HG03060 (cell line): ENCODE results near the gene COL23A1.
"Not testable (repeated sequence)": the region's sequence is repeated elsewhere in the genome, so short reads cannot be mapped to it uniquely, and the experiment has no call there.

Experiments used
- ATAC-seq: cut with Tn5 transposase; IDR thresholded peaks from one replicate; pipeline ENCODE4 v1.9.1; 2021; ENCODE audit warnings: low read depth, moderate number of reproducible peaks; ENCODE audit not compliant: unreplicated experiment

COL23A1 gene

DNA sequence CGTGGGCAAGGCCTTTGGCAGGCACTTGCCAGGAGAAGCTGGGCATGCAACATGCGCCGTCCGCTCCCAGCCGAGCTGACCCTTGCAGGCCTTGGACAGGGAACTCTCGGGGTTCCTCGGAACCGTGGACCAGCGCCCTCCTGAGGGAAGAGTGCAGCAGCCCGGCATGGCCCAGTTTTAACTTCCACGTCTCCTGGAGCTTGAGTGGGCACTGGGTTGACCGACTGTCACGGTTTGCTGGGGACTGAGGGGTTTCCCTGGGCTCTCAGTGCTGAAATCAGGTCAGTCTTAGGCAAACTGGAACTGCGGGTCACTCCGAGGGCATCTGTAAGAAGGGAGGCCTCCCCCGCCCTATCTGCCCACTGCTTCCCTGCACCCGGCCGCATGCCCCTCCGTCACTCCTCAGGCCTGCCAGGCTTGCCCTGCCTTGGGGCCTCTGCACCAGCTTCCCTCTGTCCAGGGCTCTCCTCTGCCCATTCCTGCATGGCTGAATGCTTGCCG lies 270.6 kb downstream of the COL23A1 start:
- no peak for ATAC-seq

DNA sequence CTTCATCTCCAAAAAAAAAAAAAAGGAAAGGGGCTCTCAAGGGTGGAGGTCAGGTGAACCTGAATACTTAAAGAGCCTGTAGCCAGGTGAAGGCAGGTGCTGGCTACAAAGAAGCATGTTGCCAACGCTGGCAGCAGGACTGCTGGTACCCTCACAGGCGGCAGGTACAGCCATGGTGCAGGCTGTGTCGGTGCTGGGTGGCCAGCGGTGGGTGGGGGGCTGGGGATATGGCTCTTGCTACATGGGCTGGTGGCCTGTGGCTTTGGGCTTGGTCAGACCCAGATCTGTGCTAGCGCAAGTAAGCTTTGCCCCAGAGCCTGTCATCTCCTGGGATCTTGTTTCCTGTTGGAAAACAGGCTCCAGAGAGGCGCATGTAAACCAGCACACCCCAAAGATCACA lies 271.3 kb downstream of the COL23A1 start:
- no peak for ATAC-seq

DNA sequence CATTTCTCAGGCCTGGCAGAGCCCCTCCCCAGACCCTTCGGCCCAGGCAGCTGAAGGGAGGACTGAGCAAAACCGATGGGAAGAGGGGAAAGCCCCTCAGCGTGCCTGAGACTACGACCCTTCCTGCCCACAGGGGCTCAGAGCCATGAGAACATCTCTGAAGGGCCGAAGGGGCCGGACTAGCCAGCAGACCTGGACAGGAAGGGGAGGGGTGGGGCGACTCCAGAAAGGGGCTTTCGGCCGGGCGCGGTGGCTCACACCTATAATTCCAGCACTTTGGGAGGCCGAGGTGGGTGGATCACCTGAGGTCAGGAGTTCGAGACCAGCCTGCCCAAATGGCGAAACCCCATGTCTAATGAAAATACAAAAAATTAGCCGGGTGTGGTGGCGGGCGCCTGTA lies 271.8 kb downstream of the COL23A1 start:
- ATAC-seq = no peak

DNA sequence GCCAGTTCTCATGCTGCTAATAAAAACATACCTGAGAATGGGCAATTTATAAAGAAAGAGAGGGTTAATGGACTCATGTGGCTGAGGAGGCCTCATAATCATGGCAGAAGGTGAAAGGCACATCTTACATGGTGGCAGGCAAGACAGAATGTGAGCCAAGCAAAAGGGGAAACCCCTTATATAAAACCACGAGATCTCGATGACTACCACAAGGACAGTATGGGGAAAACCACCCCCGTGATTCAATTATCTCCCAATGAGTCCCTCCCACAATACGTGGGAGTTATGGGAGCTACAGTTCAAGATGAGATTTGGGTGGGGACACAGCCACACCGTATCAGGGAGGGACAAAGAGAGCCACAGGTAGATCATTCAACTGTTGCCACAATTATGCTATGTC lies 272.5 kb downstream of the COL23A1 start:
- ATAC-seq = not testable (repeated sequence)

DNA sequence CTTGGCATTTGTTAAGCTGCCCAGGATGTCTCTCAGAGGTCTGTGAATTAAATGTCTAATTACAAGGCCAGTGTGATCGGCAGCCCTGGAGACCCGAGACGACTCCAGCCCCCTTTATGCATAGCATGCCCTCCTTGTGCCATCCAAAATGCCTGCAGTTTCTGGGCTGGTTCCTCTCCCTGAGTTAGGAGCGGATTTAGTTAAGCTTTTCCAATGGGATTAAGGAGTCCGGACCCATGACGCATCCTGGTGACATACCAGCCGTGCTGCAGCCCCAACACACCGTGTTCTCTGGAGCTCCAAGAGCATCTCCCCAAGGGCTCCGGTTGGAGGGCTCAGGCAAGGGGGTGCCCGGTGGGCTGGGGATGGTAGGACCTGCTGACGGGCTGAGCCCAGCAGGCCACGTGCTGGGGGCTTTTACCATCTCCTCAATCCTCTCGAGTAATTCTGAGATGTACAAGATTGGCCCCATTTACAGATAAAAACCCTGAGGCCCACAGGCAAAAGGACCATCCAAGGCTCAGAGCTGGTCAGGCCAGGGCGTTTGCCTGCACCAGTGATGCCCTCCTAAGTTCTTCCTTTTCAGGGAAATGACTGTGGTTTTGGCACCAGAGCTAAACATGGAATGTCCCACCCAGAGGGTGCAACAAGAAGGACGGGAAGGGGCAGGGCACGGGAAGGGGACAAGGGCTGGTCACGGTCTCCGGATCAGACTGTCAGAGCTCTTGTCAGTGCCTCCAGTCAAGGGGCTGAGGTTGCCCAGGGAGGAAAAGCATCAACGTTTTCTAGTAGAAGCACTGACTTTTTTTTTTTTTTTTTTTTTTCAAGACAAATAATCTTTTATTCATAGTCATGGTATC lies 275.0 kb downstream of the COL23A1 start:
- ATAC-seq = no peak

DNA sequence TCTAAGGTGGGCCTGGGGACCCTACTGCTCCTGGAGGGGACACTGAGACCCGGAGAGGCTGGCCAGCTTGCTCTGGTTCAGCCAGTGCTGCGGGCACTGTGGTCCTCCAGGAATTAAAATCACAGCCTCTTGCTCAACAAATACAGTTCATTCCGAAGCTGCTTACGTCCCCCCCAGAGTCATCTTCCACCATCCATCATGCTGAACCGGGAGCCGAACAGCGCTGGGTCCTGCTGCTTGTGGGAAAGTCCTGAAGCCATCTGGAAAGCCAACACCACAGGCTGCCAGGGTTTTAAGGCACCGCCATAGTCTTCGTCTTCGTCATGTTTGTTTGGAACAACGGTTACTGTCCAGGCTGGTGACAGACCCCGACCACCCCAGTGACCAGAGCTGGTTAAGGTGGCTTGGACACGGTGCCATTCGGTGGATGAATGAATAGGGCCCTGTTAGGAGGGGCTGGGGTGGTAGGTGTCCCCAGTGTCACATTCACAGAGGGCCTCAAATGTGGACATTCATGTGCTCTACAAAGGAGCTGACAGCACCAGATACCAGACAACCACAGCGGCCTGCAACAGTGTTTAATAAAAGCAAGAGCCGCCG lies 276.0 kb downstream of the COL23A1 start:
- no peak for ATAC-seq

DNA sequence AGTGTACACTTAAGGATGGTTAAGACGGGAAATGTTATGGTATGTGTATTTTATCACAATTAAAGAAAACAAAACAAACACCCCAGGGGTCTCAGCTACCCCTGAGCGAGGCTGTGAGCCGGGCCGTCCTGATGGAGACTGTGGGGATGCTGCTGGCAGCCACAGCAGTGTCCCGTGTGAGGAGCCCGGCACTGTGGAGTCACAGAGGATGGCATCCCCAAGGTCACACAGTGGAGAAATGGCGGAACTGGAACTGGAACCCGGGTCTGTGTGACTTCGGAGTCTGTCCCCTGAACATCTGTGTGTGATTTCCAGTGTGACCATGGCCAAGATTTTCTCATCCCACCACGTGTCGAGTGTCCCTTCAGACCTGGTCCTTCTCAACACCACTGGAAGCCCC lies 276.9 kb downstream of the COL23A1 start:
- ATAC-seq = no peak

DNA sequence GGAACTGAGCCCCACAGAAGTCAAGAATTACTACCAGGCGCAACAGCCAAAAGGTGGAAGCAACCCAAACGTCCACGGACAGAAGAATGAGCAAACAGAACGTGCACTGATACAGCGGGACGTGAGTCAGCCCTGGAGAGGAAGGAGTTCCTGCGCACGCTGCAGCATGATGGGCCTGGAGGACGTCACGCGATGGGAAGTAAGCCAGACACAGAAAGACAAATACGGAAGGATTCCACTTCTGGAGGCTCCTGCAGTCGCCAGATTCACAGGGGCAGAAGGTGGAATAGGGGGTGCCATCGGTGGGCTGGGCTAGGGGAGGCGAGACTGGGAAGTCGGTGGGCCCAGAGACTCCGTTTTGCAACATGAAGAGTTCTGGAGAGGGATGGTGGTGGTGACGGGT lies 277.3 kb downstream of the COL23A1 start:
- no peak for ATAC-seq

DNA sequence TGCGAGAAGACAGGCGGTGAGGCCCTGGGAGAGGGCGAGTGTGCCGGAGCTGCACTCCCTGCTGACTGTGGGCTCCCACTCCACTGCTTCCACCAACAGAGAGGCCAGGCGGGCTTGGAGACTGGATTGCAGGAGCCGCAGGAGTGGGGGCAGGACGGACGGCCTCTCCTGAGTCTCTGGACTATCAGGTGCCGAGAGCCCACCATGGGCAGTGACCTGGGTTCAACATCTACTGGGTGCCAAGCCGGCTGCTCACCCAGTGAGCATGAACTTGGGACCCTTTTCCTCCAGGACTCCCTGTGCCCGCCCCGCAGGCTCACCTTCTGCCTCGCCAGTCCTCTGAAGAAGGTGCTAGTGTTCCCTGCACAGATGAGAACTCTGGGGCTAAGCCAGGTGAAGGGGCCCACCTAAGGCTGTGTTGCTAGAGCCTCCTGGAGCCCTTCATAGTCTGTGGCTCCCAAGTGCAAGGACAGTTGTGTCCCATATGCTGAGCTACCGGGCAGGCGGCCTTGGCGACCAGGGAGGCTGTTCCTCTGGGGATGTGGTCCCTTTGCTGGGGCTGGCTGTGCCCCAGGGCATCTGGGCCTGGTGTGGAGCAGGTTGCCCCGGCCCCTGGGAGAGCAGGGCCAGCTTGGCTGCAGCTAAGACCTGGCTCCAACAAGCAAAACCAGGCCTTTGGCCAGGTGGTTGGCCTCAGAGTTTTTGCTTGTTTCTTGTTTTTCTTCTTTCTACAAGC lies 279.9 kb downstream of the COL23A1 start:
- no peak for ATAC-seq

DNA sequence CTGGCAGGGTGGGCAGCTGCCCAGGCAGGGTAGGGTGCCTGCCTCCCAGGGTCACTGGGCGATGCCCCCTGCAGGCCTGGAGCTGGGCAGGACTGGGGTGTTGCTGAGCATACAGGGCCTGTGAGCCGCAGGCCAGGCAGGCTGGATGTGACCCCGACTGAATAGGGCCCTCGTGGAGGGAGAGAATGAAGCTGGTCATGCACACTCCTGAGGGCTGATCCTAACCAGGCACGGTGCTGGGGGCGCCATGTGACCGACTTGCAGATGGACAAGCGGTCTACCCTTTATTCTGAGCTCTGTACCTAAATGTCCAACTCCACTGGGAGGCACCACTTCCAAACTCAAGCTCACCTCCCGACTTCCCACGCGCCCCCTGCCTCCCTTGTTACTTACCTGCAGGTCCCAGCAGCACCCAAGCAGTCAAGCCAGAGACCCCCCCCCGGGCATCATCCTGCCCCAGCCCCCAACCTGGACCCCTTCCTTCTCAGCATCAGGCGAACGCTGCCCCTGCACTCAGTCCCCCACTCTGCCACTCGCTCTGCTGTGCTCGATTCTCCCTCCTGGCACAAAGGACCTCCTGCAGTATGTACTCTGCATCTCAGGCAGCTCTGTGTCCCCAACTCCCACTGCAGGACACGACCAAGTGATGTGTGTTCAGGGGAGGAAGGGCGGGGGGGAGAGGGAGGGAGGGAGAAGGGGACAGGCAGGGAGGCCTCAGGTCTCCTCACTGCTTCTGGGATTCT lies 280.8 kb downstream of the COL23A1 start:
- no peak for ATAC-seq

DNA sequence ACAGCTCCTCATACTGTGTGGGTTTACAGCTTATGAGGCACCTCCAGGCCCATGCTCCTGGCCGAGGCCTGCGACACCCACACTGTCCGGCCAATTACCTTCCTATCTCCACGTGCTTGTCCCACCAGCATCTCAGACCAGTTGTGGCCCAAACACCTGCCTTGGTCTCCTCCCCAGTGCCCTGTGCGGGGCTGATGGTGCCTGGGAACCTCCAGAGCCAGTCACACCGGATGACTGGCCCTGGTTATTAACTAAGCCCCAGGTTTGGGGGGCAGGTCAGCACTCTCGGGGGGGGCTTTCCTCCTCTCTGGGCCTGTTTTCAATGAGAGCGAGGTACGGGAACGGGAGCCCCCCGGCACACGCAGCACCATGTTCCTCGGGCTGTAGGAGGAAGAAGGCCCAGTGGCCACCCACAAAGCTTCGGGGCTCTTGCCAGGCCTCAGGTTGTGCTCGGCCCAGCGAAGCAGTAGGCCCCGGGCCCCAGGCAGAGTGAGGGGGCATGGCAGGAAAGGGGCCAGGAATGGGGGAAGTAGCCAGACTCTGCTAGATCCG lies 281.6 kb downstream of the COL23A1 start:
- ATAC-seq = no peak

DNA sequence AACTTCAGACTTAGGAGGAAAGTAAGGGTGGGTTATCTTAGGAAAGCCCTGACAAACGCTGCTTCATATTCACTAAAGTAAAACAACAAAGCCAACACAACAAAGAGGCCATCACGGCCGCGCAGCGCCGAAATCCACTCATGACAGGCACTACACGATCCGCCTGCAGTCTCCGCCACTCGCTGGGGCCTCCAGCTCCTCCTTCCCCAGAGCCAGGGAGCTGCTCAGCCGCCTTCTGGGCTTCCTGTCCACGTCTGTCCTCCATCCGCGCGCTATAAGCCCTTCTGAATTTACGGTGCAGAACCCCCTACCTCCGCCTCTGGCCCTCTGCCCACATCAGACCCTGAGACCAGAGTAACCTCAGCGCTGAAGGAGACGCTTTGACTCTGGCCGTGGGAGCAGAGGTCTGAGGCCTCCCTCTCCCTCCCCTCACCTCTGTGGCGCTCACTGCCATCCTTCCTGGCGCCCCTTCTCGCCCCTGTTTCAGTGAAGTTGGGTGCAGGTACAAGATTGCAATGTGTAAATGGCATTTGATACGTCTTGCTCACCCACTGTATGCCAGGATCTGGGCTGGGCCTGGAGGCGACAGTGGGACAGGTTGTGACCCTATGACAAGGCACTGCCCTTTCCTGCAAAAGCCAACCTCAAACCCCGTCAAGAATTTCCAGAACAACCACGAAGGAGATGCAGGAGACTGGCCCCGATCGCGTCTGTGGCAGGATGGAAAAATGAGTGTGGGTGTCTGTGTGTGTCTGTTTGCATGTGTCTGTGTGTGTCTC lies 282.7 kb downstream of the COL23A1 start:
- no peak for ATAC-seq

DNA sequence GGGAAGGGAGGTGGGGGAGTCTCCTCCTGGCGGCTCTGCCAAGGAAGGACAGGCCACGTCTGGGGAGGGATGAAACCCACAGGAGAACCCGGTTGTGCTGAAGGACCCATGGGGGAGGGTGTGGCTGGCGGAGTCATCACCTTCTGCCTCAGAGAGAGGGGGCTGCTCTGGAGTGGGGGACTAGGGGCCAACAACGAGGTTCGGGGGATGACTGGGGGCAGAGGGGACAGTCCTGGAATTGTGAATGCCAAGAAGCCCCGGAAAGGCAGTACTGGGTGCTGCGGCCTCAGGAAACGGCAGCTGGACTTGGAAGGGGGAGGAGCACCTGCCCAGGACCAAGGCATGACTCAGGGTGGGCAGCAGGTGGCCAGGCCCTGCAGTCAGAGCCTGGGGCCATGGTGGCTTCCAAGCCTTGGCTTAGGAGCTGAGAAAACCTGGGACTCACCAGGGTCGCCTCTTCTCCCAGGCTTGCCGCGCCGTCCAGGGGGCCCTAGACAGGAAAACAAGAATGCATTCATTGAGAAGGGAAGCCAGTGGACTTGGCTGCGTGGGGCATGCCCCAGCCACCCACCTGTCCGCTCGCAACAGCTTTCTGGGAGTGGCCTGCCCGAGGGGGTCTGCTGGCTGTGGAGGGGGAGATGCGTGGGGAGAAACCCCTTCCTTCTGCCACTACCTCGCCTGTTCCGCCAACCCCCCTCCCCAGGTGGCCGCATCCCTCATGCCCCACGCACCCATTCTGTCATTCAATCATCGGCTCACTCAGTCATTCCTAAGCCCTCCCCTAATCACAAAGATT lies 283.6 kb downstream of the COL23A1 start:
- ATAC-seq = no peak

DNA sequence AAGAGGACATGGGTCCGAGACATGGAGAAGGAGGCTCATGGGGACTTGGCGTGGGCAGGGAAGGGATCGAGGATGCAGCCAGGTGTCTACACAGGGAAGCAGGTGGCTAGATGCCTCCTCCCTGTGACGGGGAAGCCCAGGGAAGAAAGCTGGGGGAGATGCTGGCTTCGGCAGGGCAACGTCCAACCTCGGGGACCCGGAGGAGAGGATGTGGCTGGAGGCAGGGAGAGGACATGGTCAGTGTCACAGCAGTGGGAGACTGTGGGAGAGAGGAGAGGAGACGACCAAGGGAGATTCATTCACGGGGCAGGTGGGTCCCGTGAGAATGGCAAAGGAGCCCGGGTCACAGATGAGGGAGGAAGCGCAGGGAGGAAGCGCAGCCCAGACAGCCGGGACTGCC lies 284.4 kb downstream of the COL23A1 start:
- no peak for ATAC-seq

DNA sequence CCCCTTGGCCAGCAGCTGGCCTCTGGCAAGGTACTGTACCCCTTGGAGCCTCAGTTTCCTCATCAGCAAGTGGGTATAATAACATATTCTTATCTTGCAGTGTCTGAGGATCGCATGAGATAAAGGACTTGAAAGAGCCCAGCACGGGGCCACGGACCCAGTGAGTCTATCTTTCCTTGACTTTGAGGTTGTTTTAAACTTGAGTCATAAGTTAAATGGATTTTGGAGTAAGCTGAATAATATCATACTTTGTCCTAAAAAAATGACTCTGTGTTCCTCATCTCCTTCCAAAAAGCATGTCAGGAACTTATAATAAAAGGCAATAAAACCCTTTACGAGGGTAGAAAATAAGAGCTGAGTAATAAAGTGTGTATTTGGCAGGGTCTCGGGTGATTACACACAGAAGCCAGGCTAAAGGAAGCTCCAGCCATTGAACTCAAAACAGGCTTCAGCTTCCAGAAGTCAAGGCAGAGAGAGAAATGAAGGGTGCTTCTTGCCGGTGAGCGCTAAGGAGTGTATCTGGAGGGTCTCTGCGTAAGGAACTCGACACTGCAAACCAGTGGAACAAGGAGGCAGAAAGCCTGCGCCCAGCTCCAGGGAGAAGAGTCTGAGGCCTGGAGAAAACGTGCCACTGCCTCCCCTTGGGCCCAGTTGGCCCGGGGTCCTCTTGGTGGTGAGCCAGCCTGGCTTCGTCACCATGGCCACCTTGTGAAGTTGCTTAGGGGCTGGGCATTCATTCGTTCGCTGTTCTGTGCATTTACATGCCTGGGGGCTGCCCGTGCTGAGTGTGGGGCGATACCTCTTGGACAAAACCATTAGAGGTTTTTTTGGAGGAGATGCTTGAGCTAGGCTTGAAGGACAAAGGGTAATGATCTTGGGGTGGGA lies 285.2 kb downstream of the COL23A1 start:
- no peak for ATAC-seq

DNA sequence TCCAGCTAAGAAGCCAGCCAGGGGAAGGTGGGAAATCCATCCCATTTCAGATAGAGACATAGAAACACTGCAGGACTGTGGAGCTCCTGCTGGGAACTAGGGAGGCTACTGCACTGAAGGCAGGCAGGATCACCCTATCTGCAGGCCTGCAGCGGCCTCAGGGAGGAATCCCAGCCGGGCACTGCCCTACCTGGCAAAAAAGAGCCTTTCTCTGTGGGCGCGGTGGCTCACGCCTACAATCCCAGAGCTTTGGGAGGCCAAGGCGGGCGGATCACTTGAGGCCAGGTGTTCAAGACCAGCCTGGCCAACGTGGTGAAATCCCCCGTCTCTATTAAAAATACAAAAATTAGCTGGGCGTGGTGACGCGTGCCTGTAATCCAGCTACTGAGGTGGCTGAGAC lies 286.2 kb downstream of the COL23A1 start:
- no peak for ATAC-seq

DNA sequence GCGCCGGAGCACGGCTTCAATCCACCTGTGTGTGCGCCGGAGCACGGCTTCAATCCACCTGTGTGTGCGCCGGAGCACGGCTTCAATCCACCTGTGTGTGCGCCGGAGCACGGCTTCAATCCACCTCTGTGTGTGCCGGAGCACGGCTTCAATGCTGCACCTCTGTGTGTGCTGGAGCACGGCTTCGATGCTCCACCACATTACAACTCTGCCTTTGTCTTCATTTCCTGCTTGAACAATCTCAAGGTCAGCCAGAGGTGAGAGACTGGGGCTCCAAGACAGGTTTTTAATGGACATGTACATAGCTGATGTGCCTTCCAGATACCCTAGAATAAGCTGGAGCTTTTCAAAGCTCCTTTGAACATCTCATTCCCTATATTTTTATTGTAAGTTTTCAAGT lies 287.9 kb downstream of the COL23A1 start:
- not testable (repeated sequence) for ATAC-seq

DNA sequence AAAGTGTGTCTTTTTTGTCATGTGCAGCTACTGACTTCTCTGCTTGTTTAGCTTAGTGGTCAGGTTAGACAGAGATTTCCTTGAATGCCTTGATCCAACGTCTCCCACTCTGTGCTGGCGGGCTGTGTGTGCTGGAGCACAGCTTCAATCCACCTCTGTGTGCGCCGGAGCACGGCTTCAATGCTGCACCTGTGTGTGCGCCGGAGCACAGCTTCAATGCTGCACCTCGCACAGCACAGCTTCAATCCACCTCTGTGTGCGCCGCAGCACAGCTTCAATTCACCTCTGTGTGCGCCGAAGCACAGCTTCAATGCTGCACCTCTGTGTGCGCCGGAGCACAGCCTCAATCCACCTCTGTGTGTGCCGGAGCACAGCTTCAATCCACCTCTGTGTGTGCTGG lies 288.6 kb downstream of the COL23A1 start:
- ATAC-seq = no peak
